NCI-H146 treated with DMSO at 0.1 percent for 48 hours (cell line): ENCODE measurements around the gene ATP2A2.
A peak's percentile ranks its signal among the peaks of the same experiment; 100 is the strongest.
"Not testable (repeated sequence)": the region's sequence is repeated elsewhere in the genome, so short reads cannot be mapped to it uniquely, and the experiment has no call there.

ENCODE experiments used
- DNase-seq: peaks from one replicate; lab custom pipeline; 2025; ENCODE audit not compliant: unreplicated experiment; lab: John Stamatoyannopoulos, UW

The ATP2A2 gene

GRCh38 chr12:110280779-110281548 is at the start of gene ATP2A2:
Gene ATP2A2, plus strand, starts transcription at chr12:110281247. Its CDS starts 543 bp downstream, at chr12:110281790.
- peak; percentile 72 for DNase-seq

- DNase-seq: no peak
These were observed 47.7 kb upstream of the ATP2A2 start for GRCh38 chr12:110233212-110233903.

- DNase-seq: no peak
These were observed 46.7 kb upstream of the ATP2A2 start for GRCh38 chr12:110234331-110234751.

- no peak for DNase-seq
These were observed 46.3 kb upstream of the ATP2A2 start for GRCh38 chr12:110234755-110235154.

- no peak for DNase-seq
These were observed 45.7 kb upstream of the ATP2A2 start for GRCh38 chr12:110235383-110235782.

GRCh38 chr12:110243227-110243626 is 37.8 kb upstream of the ATP2A2 start:
- DNase-seq: no peak

- DNase-seq: no peak
These were observed 36.7 kb upstream of the ATP2A2 start for GRCh38 chr12:110244372-110244771.

GRCh38 chr12:110244829-110245228 is 36.2 kb upstream of the ATP2A2 start:
- DNase-seq: no peak

- peak; percentile 12 for DNase-seq
These were observed 35.7 kb upstream of the ATP2A2 start for GRCh38 chr12:110245369-110245772.

- DNase-seq: no peak
These were observed 34.3 kb upstream of the ATP2A2 start for GRCh38 chr12:110246636-110247339.

GRCh38 chr12:110247340-110248095 is 33.5 kb upstream of the ATP2A2 start:
- no peak for DNase-seq

- DNase-seq: no peak
These were observed 33.0 kb upstream of the ATP2A2 start for GRCh38 chr12:110248096-110248447.

- DNase-seq: no peak
These were observed 31.9 kb upstream of the ATP2A2 start for GRCh38 chr12:110249105-110249504.

- DNase-seq: no peak
These were observed 31.3 kb upstream of the ATP2A2 start for GRCh38 chr12:110249716-110250225.

- DNase-seq: no peak
These were observed 29.7 kb upstream of the ATP2A2 start for GRCh38 chr12:110251381-110251780.

- no peak for DNase-seq
These were observed 28.3 kb upstream of the ATP2A2 start for GRCh38 chr12:110252716-110253115.

- DNase-seq: no peak
These were observed 27.9 kb upstream of the ATP2A2 start for GRCh38 chr12:110253176-110253575.

- DNase-seq: no peak
These were observed 26.0 kb upstream of the ATP2A2 start for GRCh38 chr12:110254971-110255540.

- not testable (repeated sequence) for DNase-seq
These were observed 25.1 kb upstream of the ATP2A2 start for GRCh38 chr12:110255890-110256456.

- DNase-seq: no peak
These were observed 24.1 kb upstream of the ATP2A2 start for GRCh38 chr12:110256780-110257431.
